Measurements from ENCODE around the gene CMTM7. TPM values are rescaled to one million over a fixed set of nuclear protein-coding genes. Genes with fewer than 3 reads are reported as not detected.

Gene CMTM7
- total and polyA plus RNA-seq, 10 of the 15 experiments (the other 5 are each of a cell fraction or from before 2014, with no cell fraction given) = 3.7 to 36.4 (median 14.7) TPM

DNA sequence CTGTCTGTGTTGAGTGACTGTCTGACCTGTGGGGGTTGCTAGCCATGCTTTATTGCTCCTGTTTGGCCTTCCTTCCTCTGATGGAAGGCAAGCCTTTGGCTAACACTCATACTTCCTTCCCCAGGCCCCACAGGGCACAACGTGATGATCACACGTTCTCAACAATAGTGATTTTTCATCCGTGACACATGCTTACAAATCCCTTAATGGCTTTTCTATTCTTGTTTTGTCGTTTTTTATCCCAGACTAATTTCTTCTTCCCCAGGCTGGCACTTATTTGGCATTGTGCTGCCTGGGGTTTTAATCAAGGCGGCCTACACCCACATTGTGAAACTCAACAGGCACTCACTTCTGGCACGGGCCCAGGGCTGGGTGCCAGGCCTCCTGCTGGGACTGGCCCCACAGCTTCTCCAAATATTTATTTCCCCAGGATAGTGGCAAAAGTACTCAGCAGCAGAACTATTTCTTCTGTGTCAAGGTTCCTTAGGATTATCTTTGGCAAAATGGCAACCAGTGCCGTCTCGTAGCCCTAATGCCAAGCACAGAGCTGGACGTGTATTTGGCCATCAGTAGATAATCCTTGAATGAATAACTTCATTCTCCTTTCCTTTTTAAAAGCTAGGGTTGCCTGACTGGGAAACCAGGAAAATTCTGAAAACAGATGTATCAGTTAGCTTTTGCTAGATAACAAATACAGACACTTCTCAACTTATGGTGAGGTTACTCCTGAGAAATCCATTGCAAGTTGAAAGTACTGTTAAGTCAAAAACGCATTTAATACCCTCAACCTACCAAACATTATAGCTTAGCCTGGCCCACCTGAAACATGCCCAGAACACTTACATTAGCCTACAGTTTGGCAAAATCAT, 30.6 kb downstream of the CMTM7 start:
- Histone ChIP-seq H3K79me2 (ENCODE audit: control insufficient read depth, insufficient read depth, low read length) (no peaks in the 10 kb centered on the region), H3K36me3 (ENCODE audit: control insufficient read depth in 2 of 2, insufficient read depth in 2 of 2, low read length in 1 of 2) (no peaks in the 10 kb centered on the region), H3K4me1 (ENCODE audit: control insufficient read depth, insufficient read depth, low read length) (peaks cover 35% of the 10 kb centered on the region), H3K4me3 (no peak overlapping the region), H3K27ac (ENCODE audit: control insufficient read depth, insufficient read depth) (no peak overlapping the region), H3K4me2 (ENCODE audit: control insufficient read depth, insufficient read depth) (no peak overlapping the region), H3K9me3 (replicated peaks; ENCODE audit: control insufficient read depth, insufficient read depth, low read length) (no peaks in the 10 kb centered on the region; the same call in 2 of the 3 replicates), H3K27me3 (replicated peaks in 1 of 2; ENCODE audit: control insufficient read depth in 2 of 2, insufficient read depth in 2 of 2, low read length in 1 of 2) (no peaks in the 10 kb centered on the region), H4K20me1 (ENCODE audit: control insufficient read depth, insufficient read depth) (no peaks in the 10 kb centered on the region), H2AFZ (ENCODE audit: control insufficient read depth, low read depth, low read length) (no peak overlapping the region), H3K9ac (ENCODE audit: control insufficient read depth, insufficient read depth, low read length) (no peak overlapping the region)
- no peak for TF ChIP-seq RELA (IDR thresholded peaks at IDR 0.05; ENCODE audit: borderline replicate concordance, partially characterized antibody)
- TF ChIP-seq JUND (IDR thresholded peaks at IDR 0.05; ENCODE audit: low read depth, low read length) = no peak
- no peak for TF ChIP-seq RBBP5 (conservative IDR thresholded peaks at IDR 0.05)
- TF ChIP-seq MTA2 (IDR thresholded peaks at IDR 0.05; ENCODE audit: low read depth) = no peak
- no peak for TF ChIP-seq EZH2 (IDR thresholded peaks at IDR 0.05; ENCODE audit: borderline replicate concordance, control insufficient read depth, low read depth, low read length)
- no peak for TF ChIP-seq CBX3 (IDR thresholded peaks at IDR 0.05; ENCODE audit: borderline replicate concordance, low read depth)
- RAD21 ChIA-PET (ENCODE audit: unreplicated experiment) = interaction anchor here (1.0 to 13.1 kb wide), 10 partner anchors 11 to 74 kb away, joined by 3 to 187 read pairs (median 5); no protein-coding TSS in a partner anchor
- CTCF ChIA-PET = interaction anchor here (0.8 to 6.6 kb wide), 15 partner anchors 8 to 79 kb away, joined by 3 to 41 read pairs (median 4); partner anchors contain the start of gene CMTM7
- POLR2A ChIA-PET = interaction anchor here (0.9 to 11.8 kb wide), 4 partner anchors 9 to 35 kb away, joined by 5 to 158 read pairs (median 7); no protein-coding TSS in a partner anchor
- DNase-seq (ENCODE audit: low read depth, low spot score) (no peak), ATAC-seq (no peak), FAIRE-seq (no peak)
- SMC1A ChIA-PET (ENCODE audit: uncharacterized antibody, unreplicated experiment) = interaction anchor here (0.6 to 13.7 kb wide), 10 partner anchors 9 to 52 kb away, joined by 3 to 307 read pairs (median 13); no protein-coding TSS in a partner anchor
- intact Hi-C loops (cut with micrococcal nuclease; ENCODE audit: unreplicated experiment) (loop anchor here (5.0 kb wide), 2 partner anchors 45 to 80 kb away; partner anchors contain the start of gene CMTM6), in situ Hi-C loops (cut with MboI) (no loop called here)
- WGBS (ENCODE audit: insufficient coverage, insufficient replicate concordance, low lambda C conversion rate, missing lambda C conversion rate) = 69% methylated on average over 10 of the region's 10 CpGs
- BruUV-seq (replicated peaks) = no TSS peak
